SW 1271 (cell line): ENCODE data around the gene ASPN.

Source experiments
- DNase-seq, 2 experiments: peaks; one replicate each; lab custom pipeline; 2025; lab: John Stamatoyannopoulos, UW

Gene ASPN

GRCh38 chr9:92504881-92505280, 22.6 kb upstream of the ASPN start:
- no peak for DNase-seq

- DNase-seq, result no peak
These were observed 20.9 kb upstream of the ASPN start for GRCh38 chr9:92503156-92503555.

DNA sequence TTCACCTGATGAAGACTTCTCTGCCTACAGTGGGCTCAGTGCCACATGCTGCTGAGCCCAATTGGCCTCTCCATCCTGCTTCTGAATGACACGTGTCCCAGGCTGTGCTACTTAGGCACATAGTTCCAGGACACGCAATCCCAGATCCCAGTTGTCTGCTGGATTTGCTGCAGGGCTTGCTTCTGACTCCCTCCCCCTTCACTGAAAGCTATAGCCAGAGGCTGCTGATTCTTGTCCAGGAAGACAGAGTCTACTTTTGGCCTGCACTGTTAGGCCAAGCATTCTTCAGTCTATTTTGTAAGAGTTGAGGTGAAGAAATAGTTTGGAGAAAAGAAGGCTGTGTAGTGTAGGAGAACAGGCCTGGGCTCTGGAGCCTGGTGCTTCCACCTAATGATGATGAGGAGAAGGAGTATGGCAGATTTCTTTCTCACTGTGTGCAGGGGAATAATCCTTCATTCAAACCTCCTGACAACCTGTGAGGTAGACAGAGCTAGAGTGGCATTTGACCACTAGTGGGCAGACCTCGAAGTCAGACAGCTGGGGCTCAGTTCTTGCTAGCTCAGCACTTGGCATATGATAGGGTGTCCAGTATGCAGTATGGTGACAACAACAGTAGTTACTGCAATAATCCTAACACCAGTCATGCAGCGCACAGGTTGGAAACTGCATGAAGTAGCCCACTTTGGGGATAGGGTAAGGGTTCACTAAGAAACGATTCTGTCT, 19.5 kb upstream of the ASPN start:
- DNase-seq, result peak in 1 of 2 experiments; percentile 56

DNA sequence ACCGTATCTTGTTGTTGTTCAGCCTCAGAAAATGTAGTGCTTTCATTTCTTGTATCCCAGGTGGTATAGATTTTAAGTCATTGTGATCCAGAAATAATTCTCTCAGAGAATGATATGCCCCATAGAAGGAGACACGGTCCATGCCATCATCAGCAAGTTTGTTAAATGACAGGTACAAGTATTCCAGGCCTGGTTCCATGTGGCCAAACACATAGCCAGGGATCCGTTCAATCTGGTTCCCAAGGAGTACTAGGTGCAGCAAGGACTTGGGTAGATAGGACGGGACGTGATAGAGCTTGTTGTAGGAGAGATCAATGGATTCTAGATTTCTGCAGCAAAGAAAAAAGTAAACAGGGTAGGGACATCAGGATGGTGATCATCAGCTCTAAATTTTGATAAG, 18.4 kb upstream of the ASPN start:
- no peak for DNase-seq

DNA sequence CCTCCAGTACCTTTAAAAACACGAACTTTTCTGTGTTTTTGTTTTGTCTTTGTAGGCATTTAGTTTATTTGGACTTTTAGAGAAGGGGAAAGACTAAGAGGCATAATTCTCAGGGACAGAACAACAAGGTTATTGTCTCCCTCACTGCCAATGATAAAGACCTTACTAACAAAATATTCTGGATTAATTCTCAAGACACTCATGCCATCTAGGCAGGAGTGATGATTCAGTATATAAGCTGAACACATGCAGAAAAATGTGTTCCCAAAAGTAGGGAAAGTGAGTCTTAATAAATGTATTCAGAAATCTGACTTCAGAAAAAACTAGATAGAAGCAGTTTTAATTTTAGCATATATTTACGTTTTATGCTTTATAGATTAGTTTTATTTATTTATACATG, 17.4 kb upstream of the ASPN start:
- DNase-seq, result no peak

DNA sequence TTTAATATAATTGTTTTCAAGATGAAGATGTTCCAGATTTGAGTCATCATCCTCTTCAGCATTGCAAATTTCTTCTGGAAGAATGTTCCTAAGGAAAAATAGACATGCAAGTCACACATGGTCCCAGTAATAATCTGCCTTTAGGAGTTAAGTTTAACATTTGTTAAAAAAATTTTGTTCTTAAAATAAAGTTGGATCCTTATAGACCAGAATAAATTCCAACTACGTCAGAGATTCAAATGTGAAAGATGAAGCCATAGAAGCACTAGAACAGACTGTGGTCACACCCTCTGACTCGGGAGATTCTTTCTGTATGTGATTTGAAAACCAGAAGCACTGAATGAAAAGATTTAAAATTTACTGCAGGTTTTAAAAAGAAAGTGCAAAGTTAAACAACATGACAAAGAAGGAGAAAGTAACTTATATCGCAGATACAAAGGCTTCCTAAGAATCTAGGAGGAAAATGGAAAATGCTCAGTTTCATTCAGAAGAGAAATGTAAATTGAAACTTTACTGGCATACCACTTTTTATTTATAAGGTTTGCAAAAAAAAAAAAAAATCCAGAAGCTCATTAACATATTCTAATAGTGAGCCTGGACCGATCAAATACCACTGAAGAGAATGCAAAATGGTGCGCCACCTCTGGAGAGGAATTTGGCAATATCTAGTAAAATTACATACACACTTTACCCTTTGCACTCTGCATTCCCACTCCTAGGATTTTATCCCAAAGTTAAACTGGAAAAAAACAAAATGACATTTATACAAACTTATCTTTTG, 14.3 kb upstream of the ASPN start:
- DNase-seq, result no peak

DNA sequence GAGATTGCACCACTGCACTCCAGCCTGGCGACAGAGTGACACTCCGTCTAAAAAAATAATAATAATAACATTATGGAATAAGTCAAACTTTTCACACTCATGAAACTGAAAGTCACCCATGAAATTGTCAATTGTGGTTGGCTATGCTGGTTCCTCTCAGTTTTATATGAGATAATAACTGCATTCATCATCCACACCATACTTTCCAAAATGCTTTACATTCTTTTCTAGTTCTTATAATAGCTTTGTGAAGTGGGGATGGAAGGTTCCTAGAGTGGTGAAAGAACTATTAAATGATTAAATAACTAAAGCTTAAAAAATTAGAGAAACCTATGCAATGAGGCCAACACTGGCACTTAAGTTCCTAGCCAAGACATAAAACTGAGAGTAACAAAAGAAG, 12.6 kb upstream of the ASPN start:
- DNase-seq, result no peak

GRCh38 chr9:92493749-92494387, 11.6 kb upstream of the ASPN start:
- no peak for DNase-seq

DNA sequence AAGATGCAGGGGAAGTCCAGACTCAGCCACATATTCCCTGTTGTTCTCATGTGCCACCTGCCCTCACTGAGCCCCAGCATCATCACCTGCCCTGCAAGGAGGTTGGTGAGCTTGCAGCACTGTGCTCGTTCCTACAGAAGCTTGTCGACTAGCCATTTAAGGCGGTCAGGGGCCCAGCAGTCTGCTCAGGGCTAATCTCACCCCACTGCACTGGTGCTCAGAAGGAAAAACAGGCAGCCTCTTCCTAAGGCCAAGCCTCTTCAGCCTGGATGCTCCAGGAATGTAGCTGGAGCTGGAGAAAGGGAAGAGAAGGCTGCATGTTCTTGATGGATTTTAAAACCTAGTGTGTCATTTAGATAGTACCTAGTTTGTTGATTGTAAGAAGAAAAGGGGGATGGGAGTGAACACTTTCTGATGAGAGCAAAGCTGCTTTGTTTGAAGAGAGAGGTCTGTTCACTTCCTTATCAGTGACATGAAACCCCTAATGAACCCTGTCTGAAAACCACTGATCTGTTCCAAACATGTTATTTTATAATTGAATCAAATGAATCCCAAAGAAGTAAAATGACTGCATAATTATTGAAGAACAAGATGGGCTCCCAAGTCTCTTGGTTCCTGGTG, 10.6 kb upstream of the ASPN start:
- no peak for DNase-seq

GRCh38 chr9:92488681-92489550, 6.6 kb upstream of the ASPN start:
- DNase-seq, result no peak

DNA sequence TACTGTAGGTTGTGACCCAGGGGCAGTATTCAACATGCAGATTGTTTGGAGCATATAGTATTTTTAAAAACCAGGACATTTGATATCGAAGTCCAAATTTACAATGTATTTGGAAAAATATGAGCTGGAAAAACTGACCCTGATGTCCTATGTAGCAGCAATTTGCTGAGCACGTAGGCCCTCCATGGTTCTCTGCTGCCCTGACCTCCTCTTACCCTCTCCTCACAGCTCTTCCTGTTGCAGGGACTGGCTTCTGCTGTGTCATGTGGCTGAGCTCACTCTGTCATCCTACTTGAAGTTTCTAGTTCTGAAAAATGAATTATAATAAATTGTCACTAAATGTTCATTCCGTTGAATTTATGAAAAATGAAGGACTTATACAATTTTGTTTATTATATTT, 4.1 kb upstream of the ASPN start:
- no peak for DNase-seq

DNA sequence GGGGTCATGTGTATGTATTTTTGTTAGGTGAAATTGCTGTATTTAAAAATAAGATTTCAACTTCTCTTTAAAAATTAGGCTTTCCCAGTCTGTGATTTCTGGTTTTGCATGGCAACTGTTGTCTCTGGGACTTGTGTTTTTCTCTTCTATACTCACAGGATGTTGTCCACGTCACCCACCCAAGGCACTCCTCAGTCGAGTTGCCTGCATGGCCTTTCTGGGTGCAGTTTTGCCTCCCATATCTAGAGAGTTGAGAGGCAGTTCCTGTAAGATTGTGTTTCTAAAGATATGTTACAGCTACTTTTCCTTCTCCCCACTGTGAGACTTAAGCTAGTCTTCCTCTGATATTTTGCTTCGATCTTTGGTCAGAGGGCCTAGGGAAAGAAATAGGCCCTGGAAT, 2.3 kb upstream of the ASPN start:
- DNase-seq, result no peak

DNA sequence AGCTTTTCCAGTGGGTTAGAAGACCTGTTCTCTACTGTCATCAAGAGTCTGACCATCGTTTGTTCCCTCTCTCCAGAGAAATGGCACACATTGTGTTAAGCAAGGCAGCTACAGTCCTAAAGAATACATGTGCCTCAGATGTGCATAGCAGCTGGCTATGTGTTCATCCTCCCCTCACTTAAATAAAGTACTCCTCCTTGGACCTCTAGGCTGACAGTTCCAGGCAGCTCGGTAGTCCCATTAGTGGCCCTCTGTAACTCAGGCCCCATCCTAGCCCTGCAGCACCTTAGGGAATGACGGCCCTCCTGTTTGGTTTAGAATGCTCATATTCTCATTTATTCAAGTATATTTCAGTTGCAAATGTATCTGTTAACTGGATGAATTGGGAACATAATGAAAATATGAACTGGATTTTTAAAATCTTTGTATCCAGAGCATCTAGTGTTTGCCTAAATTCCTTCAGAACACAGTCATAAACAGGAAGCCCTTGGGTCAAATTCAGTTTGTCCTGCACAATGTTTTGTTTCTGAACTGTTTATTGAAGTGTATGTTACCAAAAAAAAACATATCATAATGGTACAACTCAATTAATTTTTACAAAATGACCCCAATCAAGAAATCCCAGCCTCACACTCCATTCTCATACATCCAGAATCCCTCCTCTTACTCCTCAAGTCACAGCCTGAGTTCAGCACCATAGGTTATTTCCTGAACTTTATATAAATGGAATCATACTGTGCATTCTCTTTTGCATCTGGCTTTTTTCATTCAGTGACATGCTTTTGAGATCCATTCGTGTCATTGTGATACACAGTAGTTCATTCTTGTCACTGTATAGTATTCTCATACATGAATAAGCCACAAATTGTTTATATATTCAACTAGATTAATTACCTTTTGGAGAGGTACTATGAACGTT, 1.6 kb upstream of the ASPN start:
- no peak for DNase-seq

- no peak for DNase-seq
These were observed 499 bp upstream of the ASPN start for GRCh38 chr9:92482805-92483204.

DNA sequence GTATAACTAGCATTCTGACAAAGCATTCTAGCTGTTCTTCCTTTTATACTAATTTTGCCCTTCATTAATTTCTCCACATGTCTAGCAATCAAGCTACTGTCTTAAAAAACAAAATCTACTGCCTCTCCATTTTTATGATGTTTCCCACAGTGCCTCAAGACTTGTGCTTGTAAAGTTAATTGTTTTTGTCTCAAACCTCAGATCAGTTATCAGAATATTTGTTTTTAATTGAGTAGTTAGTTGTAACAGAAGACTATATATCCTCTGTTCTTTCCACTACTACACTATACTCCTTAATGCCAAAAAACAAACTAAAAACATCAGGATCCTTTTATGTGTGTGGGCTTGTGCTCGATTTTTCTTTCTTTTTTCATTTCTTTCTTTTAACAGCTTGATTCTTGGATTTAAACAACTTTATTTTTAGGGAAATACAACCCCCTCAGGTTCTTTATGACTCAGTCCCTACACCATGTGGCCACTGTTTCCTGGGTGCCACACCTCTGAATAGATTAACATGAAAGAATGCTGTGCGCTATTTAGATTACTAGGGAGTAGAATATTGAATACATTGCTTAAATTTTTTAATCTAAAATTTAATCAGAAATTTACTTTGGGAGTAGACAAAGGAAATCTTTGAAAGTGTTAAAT, 1.2 kb downstream of the ASPN start:
- no peak for DNase-seq

DNA sequence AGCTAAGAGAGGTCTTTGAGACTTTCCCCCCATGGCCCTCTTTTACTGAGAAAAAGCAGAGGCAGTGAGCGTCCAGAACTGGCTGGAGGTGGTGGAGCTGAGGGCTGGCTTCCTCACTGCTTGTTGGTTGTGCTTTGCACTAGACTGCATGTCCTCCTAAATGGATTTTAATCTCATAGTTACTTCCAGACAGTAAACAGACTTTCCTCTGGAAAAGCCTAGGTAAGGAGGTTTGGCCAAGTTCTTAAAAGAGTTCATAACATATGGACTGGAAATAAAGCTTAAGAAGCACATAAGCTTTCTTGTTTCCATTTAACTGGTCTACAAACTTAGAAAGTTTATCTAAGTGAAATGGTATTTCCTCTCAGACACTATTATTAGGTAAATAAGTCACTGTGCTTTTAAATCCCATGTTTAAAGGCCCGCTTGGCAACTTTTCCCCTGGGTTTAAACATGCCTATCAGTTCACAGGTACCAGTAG, 2.0 kb downstream of the ASPN start:
- DNase-seq, result no peak

DNA sequence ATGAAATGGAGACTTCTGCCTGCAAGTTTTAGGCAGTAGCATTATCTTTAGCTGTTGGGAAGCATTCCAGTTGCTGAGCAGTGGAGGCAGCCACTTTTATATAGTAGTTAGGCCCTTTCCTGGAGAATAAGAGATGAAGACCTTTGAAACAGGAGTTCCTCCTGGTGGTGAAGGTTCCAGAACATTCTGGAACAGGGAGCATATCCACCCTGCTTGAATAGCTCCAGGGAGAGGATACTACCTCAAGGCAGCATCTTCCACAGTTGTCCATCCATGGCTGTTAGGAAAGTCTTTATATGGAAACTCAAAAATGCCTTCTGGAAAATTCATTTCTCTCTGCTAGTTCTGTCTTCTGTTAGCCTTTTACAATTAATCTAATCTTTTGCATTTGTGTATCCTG, 3.0 kb downstream of the ASPN start:
- DNase-seq, result no peak

DNA sequence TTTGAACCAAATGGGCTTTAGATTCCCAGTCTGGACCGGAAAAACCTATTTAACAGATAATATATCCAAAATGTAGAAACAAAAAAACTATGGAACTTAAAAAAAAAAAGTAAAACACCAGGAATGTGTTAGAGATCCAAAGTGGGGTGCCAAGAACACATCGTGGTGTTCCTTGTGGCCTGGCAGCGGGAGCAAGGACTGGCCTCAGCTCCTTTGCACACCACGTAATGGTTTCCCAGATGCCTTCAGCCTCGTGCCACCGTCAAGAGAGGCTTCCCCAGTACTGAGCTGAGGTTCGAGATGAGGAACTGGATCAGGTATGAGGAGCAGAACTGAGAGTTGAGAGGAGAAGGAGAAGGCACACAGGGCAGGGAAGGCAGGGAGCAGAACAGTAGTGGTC, 3.5 kb downstream of the ASPN start:
- DNase-seq, result no peak

GRCh38 chr9:92476962-92477361, 5.3 kb downstream of the ASPN start:
- no peak for DNase-seq

DNA sequence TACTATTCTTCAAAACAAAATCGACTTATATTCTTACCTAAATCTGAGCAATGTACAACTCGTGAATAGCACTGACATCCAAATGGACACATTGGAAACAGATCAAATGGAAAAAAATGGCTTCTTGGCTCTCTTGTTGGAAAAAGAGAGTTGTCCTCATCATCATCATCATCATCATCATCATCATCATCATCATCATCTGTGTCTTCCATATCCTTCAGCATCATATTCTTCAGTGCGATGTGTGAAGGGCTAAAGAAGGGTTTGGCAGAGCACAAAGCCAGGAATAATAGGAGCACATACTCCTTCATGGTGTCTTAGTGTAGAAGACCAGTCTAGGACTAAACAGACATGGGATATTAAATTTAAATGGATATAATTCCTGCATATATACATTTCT, 7.7 kb downstream of the ASPN start:
- no peak for DNase-seq
